Stimulated activated naive B cell treated with anti-CD40 and anti-IgM and Interleukin-4, amounts not matched to agents 10 μg/mL and 1 μg/mL and 100 μg/mL, for 72 hours (primary cell): ENCODE data around the gene SMARCA5.
A peak's percentile ranks its signal among the peaks of the same experiment; 100 is the strongest.

Experiments used
- ATAC-seq, 2 donors: fragments of 150-1000 bp; cut with Tn5 transposase; replicated peaks; 2 replicates each; pipeline ENCODE4 v1.10.0; 2021; ENCODE audit warnings: moderate library complexity in 1 of 2
- DNase-seq: peaks from one replicate; pipeline ENCODE4 v3.0.0; 2021
- H3K27ac Mint-ChIP-seq: one replicate; pipeline ENCODE4 v1.8.0; 2022; ENCODE audit warnings: mild to moderate bottlenecking, mixed read lengths
- H3K27me3 Mint-ChIP-seq, 2 donors: one replicate each; pipeline ENCODE4 v1.8.0; 2022; ENCODE audit warnings: mixed read lengths in 2 of 2
- H3K36me3 Mint-ChIP-seq, 2 donors: one replicate each; pipeline ENCODE4 v1.8.0; 2022; ENCODE audit warnings: mixed read lengths in 2 of 2, mild to moderate bottlenecking in 1 of 2
- H3K4me1 Mint-ChIP-seq, 2 donors: one replicate each; pipeline ENCODE4 v1.8.0; 2022; ENCODE audit warnings: mixed read lengths in 2 of 2, mild to moderate bottlenecking in 1 of 2
- H3K4me3 Mint-ChIP-seq, 2 donors: one replicate each; pipeline ENCODE4 v1.8.0; 2022; ENCODE audit warnings: mild to moderate bottlenecking in 2 of 2, mixed read lengths in 2 of 2, moderate library complexity in 1 of 2
- H3K9me3 Mint-ChIP-seq, 2 donors: one replicate each; pipeline ENCODE4 v1.8.0; 2022; ENCODE audit warnings: mixed read lengths in 2 of 2, mild to moderate bottlenecking in 1 of 2

The SMARCA5 gene

GRCh38 chr4:143558286-143558685 lies 44.8 kb downstream of the SMARCA5 start:
- Mint-ChIP-seq H3K4me3 (peak overlapping the region in 1 of 2 donors; percentile 91), H3K9me3 (peaks cover 0 to 3% of the 10 kb centered on the region in 2 donors), H3K27ac (peak overlapping the region; percentile 97), H3K27me3 (no peaks in the 10 kb centered on the region), H3K36me3 (peaks cover 4 to 14% of the 10 kb centered on the region in 2 donors), H3K4me1 (peaks cover 17 to 27% of the 10 kb centered on the region in 2 donors)
- DNase-seq, result no peak
- no peak for ATAC-seq

- Mint-ChIP-seq H3K9me3 (peaks cover 0 to 3% of the 10 kb centered on the region in 2 donors), H3K27me3 (no peaks in the 10 kb centered on the region), H3K27ac (peak overlapping the region; percentile 97), H3K4me3 (peak overlapping the region; percentile 91 to 93), H3K36me3 (peaks cover 4 to 14% of the 10 kb centered on the region in 2 donors), H3K4me1 (peaks cover 17 to 27% of the 10 kb centered on the region in 2 donors)
- DNase-seq (peak; percentile 69), ATAC-seq (peak; percentile 84 to 86)
Observed at GRCh38 chr4:143558823-143559756, 45.6 kb downstream of the SMARCA5 start.

GRCh38 chr4:143559757-143560147 lies 46.2 kb downstream of the SMARCA5 start:
- DNase-seq, result peak; percentile 8
- H3K27me3 Mint-ChIP-seq, result no peaks in the 10 kb centered on the region
- H3K4me3 Mint-ChIP-seq, result peak overlapping the region; percentile 91 to 93

GRCh38 chr4:143564472-143564871 lies 51.0 kb downstream of the SMARCA5 start:
- H3K4me1 Mint-ChIP-seq, result peaks cover 7 to 11% of the 10 kb centered on the region in 2 donors
- H3K9me3 Mint-ChIP-seq, result peaks cover 0 to 3% of the 10 kb centered on the region in 2 donors
- H3K4me3 Mint-ChIP-seq, result no peak overlapping the region
- no peaks in the 10 kb centered on the region for H3K27me3 Mint-ChIP-seq
- DNase-seq (no peak), ATAC-seq (no peak)
- H3K36me3 Mint-ChIP-seq, result peaks cover 4 to 39% of the 10 kb centered on the region in 2 donors
- no peak overlapping the region for H3K27ac Mint-ChIP-seq

More at GRCh38 chr4:143559757-143560147, 46.2 kb downstream of the SMARCA5 start:
- Mint-ChIP-seq H3K4me1 (peaks cover 17 to 22% of the 10 kb centered on the region in 2 donors), H3K9me3 (peaks cover 0 to 3% of the 10 kb centered on the region in 2 donors), H3K36me3 (peaks cover 3 to 14% of the 10 kb centered on the region in 2 donors), H3K27ac (peak overlapping the region; percentile 97)
- ATAC-seq, result peak in 1 of 2 donors; percentile 40

- Mint-ChIP-seq H3K4me1 (no peaks in the 10 kb centered on the region), H3K27ac (no peak overlapping the region)
- DNase-seq, result no peak
Observed at GRCh38 chr4:143575331-143575730, 61.8 kb downstream of the SMARCA5 start.

DNA sequence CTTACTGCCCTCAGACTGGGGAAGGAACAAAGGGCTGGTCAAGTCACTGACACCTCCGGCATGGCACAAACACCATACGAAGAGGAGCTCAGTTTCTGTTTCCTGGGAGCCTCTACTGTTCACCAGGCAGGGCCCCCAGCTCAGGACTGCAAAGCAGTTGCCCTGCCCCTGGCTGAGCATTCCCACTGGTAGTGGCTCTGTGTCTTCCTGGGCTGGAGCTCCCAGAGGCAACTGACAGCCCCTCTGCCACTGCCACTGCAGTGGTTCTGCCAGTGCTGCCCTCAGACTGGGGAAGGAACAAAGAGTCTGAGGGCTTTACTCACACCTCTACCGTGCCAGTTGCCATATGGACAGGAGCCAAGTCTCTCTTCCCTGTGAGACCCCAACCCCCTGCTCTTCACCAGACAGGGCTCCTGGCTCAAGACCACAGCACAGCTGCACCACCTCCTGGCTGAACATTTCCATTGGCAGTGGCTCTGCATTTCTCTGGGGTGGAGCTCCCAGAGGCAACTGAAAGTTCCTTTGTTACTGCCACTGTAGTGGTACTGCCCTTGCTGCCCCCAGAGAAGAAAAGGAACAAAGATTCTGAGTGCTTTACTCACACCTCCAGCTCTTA lies 67.9 kb downstream of the SMARCA5 start:
- ATAC-seq (no peak), DNase-seq (no peak)
- no peaks in the 10 kb centered on the region for H3K4me1 Mint-ChIP-seq
- peaks cover 2 to 45% of the 10 kb centered on the region in 2 donors for H3K36me3 Mint-ChIP-seq
- H3K27ac Mint-ChIP-seq, result no peak overlapping the region
- no peaks in the 10 kb centered on the region for H3K27me3 Mint-ChIP-seq
- H3K9me3 Mint-ChIP-seq, result peaks cover 6 to 11% of the 10 kb centered on the region in 2 donors
- H3K4me3 Mint-ChIP-seq, result no peak overlapping the region

More at GRCh38 chr4:143575331-143575730, 61.8 kb downstream of the SMARCA5 start:
- H3K36me3 Mint-ChIP-seq, result peaks cover 4 to 34% of the 10 kb centered on the region in 2 donors
- no peaks in the 10 kb centered on the region for H3K27me3 Mint-ChIP-seq
- no peak for ATAC-seq
- no peak overlapping the region for H3K4me3 Mint-ChIP-seq
- peaks cover 0 to 1% of the 10 kb centered on the region in 2 donors for H3K9me3 Mint-ChIP-seq

DNA sequence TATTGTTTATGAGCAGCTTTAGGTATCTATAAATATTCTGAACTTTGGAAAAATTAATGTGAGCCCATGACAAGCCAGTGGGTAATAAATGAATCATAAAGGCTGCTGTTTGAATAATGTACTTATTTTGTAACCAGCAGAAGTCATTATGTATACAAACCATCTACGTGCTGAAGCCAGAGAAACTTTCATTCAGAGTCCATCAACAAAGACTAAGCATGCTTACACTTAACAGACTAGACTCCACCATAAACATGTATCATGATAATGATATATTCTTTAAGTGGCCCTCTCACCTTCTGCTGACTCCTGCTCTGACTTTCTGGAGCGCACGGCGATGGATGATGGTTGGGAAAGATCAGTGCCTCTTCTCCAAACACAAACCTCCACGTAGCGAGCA lies 72.0 kb downstream of the SMARCA5 start:
- Mint-ChIP-seq H3K4me3 (no peak overlapping the region), H3K36me3 (peaks cover 2 to 29% of the 10 kb centered on the region in 2 donors), H3K9me3 (peaks cover 11 to 13% of the 10 kb centered on the region in 2 donors), H3K4me1 (no peaks in the 10 kb centered on the region), H3K27me3 (no peaks in the 10 kb centered on the region), H3K27ac (no peak overlapping the region)
- DNase-seq, result no peak
- ATAC-seq, result no peak

- no peak for DNase-seq
- no peaks in the 10 kb centered on the region for H3K4me1 Mint-ChIP-seq
- ATAC-seq, result no peak
- peaks cover 11 to 13% of the 10 kb centered on the region in 2 donors for H3K9me3 Mint-ChIP-seq
- H3K27ac Mint-ChIP-seq, result peak overlapping the region; percentile 5
- peaks cover 2 to 24% of the 10 kb centered on the region in 2 donors for H3K36me3 Mint-ChIP-seq
- H3K27me3 Mint-ChIP-seq, result no peaks in the 10 kb centered on the region
- no peak overlapping the region for H3K4me3 Mint-ChIP-seq
Observed at GRCh38 chr4:143586080-143586479, 72.6 kb downstream of the SMARCA5 start.

DNA sequence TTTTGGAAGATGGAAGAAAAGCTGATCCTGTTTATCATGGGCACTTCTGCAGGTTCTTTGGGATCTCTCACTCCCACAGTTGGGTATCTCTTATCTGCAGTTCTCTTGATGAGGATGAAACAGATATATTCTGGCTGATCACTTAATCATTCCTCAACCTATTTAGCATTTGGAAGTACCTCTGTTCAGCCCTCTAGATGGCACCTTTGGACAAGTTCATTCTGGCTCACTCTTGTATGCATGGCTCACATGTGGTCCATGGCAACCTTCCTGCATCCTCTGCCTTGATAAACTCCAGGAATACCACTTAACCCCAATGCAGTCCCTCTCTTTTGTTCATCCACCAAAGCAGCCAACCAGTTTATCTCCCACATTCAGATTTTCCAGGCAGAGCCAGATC lies 74.2 kb downstream of the SMARCA5 start:
- ATAC-seq, result no peak
- DNase-seq, result no peak
- no peak overlapping the region for H3K27ac Mint-ChIP-seq
- no peak overlapping the region for H3K4me3 Mint-ChIP-seq
- peaks cover 2 to 14% of the 10 kb centered on the region in 2 donors for H3K36me3 Mint-ChIP-seq
- H3K9me3 Mint-ChIP-seq, result peaks cover 11 to 13% of the 10 kb centered on the region in 2 donors
- H3K27me3 Mint-ChIP-seq, result peaks cover 0 to 9% of the 10 kb centered on the region in 2 donors
- no peaks in the 10 kb centered on the region for H3K4me1 Mint-ChIP-seq

DNA sequence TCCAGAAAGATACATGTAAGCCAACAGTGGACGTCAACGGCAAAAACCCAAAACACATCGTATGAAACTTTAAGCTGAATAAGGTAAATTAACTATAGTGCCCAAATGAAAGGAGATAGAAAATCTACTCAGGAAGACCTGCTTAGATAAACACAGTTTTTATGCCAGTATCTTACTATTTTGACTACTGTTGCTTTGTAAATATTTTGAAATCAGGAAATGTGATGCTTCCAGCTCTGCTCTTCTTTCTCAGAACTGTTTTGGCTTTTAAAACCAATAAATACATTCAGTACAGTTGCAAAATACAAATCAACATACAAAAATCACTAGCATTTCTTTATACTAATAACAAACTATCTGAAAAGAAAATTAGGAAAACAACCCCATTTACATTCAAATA lies 83.8 kb downstream of the SMARCA5 start:
- Mint-ChIP-seq H3K27me3 (peaks cover 6 to 21% of the 10 kb centered on the region in 2 donors), H3K4me3 (no peak overlapping the region), H3K36me3 (peaks cover 0 to 14% of the 10 kb centered on the region in 2 donors), H3K9me3 (peaks cover 2 to 5% of the 10 kb centered on the region in 2 donors), H3K4me1 (no peaks in the 10 kb centered on the region), H3K27ac (no peak overlapping the region)
- DNase-seq (no peak), ATAC-seq (no peak)

- H3K36me3 Mint-ChIP-seq, result peaks cover 0 to 9% of the 10 kb centered on the region in 2 donors
- no peak overlapping the region for H3K27ac Mint-ChIP-seq
- DNase-seq (no peak), ATAC-seq (no peak)
- H3K4me1 Mint-ChIP-seq, result no peaks in the 10 kb centered on the region
- peaks cover 0 to 5% of the 10 kb centered on the region in 2 donors for H3K9me3 Mint-ChIP-seq
- H3K27me3 Mint-ChIP-seq, result peaks cover 6 to 12% of the 10 kb centered on the region in 2 donors
- H3K4me3 Mint-ChIP-seq, result no peak overlapping the region
Observed at GRCh38 chr4:143598816-143599215, 85.3 kb downstream of the SMARCA5 start.

DNA sequence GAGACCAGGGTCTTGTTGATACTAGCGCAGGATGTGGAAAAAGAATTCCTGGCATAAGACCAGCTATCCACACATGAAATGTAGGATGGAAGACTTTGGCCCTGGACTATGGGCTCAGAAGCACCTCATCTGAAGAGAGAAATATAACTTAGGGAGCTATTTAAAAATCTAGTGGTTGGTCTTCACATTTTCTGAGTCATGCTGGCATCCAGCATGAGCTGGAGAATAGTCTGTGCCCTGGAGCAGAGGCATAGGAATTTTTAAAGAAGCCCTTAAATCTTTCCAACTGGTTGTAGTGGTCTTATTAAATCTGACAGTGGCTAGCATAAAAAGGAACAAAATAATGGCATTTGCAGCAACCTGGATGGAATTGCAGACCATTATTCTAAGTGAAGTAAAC lies 86.3 kb downstream of the SMARCA5 start:
- no peak for DNase-seq
- ATAC-seq, result no peak
- Mint-ChIP-seq H3K36me3 (peaks cover 0 to 4% of the 10 kb centered on the region in 2 donors), H3K4me1 (no peaks in the 10 kb centered on the region), H3K27me3 (peaks cover 0 to 5% of the 10 kb centered on the region in 2 donors), H3K9me3 (no peaks in the 10 kb centered on the region), H3K4me3 (no peak overlapping the region), H3K27ac (no peak overlapping the region)

DNA sequence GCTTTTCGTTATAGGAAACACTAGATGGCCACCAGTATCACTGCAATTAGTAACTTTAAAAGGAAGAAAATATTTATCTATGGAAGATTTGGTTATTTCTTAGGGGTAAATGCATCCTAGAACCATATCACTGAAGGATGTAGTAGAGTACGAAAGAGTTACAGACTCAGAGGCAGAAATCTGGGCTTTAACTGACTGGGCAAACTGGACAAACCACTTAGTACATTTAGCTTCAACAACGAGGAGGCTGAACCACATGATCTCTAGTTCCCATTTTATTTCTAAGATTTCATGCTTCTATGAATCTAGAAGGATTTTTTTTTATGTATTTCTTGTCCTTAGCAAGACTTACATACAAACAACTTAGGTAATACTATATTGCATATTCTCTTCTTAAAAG lies 93.0 kb downstream of the SMARCA5 start:
- DNase-seq (no peak), ATAC-seq (no peak)
- Mint-ChIP-seq H3K36me3 (peaks cover 2 to 8% of the 10 kb centered on the region in 2 donors), H3K9me3 (peaks cover 1 to 4% of the 10 kb centered on the region in 2 donors), H3K4me3 (no peak overlapping the region), H3K4me1 (no peaks in the 10 kb centered on the region), H3K27me3 (no peaks in the 10 kb centered on the region), H3K27ac (no peak overlapping the region)
